HepG2 (cell line): Measurements from ENCODE around the gene HOTAIR. TPM values are rescaled to one million over a fixed set of nuclear protein-coding genes. Genes with fewer than 3 reads are reported as not detected.

Experiments used
- CHCHD3 ChIP-seq: sonication (generic); formaldehyde crosslinking; IDR thresholded peaks from 2 replicates; pipeline ENCODE4 v1.8.0; 2022; ENCODE audit warnings: mild to moderate bottlenecking, missing genetic modification reagents, moderate library complexity
- EEA1 ChIP-seq: sonication (generic); formaldehyde crosslinking; IDR thresholded peaks from 2 replicates; pipeline ENCODE4 v1.5.1; 2020; ENCODE audit warnings: mild to moderate bottlenecking, missing genetic modification reagents, borderline replicate concordance
- MAFF ChIP-seq: IDR thresholded peaks from 2 replicates; pipeline ENCODE4 v1.6.1; 2011; ENCODE audit warnings: low read depth, low read length, improper control_type of control experiment
- NR2C2 ChIP-seq: sonication (generic); formaldehyde crosslinking; IDR thresholded peaks from 2 replicates; pipeline ENCODE4 v1.4.0; 2020; ENCODE audit warnings: missing genetic modification reagents, mild to moderate bottlenecking, moderate library complexity, borderline replicate concordance
- SNAPC2 ChIP-seq: sonication (generic); formaldehyde crosslinking; IDR thresholded peaks from 2 replicates; pipeline ENCODE4 v1.8.1; 2022; ENCODE audit warnings: mild to moderate bottlenecking, missing genetic modification reagents
- ZNF569 ChIP-seq: sonication (generic); formaldehyde crosslinking; IDR thresholded peaks from 2 replicates; pipeline ENCODE4 v1.5.0; 2020; ENCODE audit warnings: mild to moderate bottlenecking, missing genetic modification reagents, moderate library complexity, borderline replicate concordance
- ZNF629 ChIP-seq: sonication (generic); formaldehyde crosslinking; conservative IDR thresholded peaks from 2 replicates; pipeline ENCODE4 v1.5.0; 2020; ENCODE audit warnings: missing genetic modification reagents
- ZSCAN12 ChIP-seq: sonication (generic); formaldehyde crosslinking; IDR thresholded peaks from 2 replicates; pipeline ENCODE4 v1.9.0; 2021; ENCODE audit warnings: mild to moderate bottlenecking, missing genetic modification reagents
- polyA plus RNA-seq, 8 experiments: library from polyadenylated mRNA; depleted of rRNA in 3 of 8; stranded (reverse) in 7 of 8; unstranded in 1 of 8; fragments of >200 nt; fragmentation: Illumina TruSeq in 4 of 8; extraction: Trizol in 4 of 8; gene quantifications; 2 replicates each; pipeline versions ENCODE4 v1.2.1 to v1.2.3, GENCODE V29; 2011 to 2016; ENCODE audit warnings: low read depth in 4 of 8, missing spikeins in 1 of 8, mixed read lengths in 1 of 8; ENCODE audit not compliant: insufficient read depth in 1 of 8
- total RNA-seq, 5 experiments: library from RNA; depleted of rRNA; stranded (reverse); fragments of >200 nt; fragmentation: Illumina TruSeq; extraction: Trizol; gene quantifications; 2 replicates each; pipeline ENCODE4 v1.2.3, GENCODE V29; 2016; ENCODE audit warnings: low read depth in 1 of 5
- TF ChIP-seq, protein P1 (sequence below): sonication (generic); formaldehyde crosslinking; IDR thresholded peaks from 2 replicates; pipeline ENCODE4 v1.5.0; 2020; ENCODE audit warnings: mild to moderate bottlenecking, missing genetic modification reagents
- TF ChIP-seq, protein P2 (sequence below): sonication (generic); formaldehyde crosslinking; IDR thresholded peaks from 2 replicates; pipeline ENCODE4 v1.4.0; 2020; ENCODE audit warnings: mild to moderate bottlenecking, missing genetic modification reagents, borderline replicate concordance
- TF ChIP-seq, protein P3 (sequence below): sonication (generic); formaldehyde crosslinking; IDR thresholded peaks from 2 replicates; pipeline ENCODE4 v1.9.0; 2021; ENCODE audit warnings: missing genetic modification reagents, borderline replicate concordance
- TF ChIP-seq, protein P4 (sequence below): sonication (generic); formaldehyde crosslinking; IDR thresholded peaks from 2 replicates; pipeline ENCODE4 v1.5.1; 2020; ENCODE audit warnings: mild to moderate bottlenecking, moderate library complexity, missing genetic modification reagents
- TF ChIP-seq, protein P5 (sequence below): sonication (generic); formaldehyde crosslinking; IDR thresholded peaks from 2 replicates; pipeline ENCODE4 v1.4.0; 2020; ENCODE audit warnings: missing genetic modification reagents
- TF ChIP-seq, protein P6 (sequence below): sonication (generic); formaldehyde crosslinking; IDR thresholded peaks from 2 replicates; pipeline ENCODE4 v1.5.0; 2020; ENCODE audit warnings: missing genetic modification reagents
- TF ChIP-seq, protein P7 (sequence below): sonication (generic); formaldehyde crosslinking; IDR thresholded peaks from 2 replicates; pipeline ENCODE4 v1.4.0; 2020; ENCODE audit warnings: mild to moderate bottlenecking, low read depth, missing genetic modification reagents

HOTAIR gene
- total and polyA plus RNA-seq, 2 of the 13 experiments (the other 11 are each of a cell fraction or from before 2014, with no cell fraction given), result not detected

DNA sequence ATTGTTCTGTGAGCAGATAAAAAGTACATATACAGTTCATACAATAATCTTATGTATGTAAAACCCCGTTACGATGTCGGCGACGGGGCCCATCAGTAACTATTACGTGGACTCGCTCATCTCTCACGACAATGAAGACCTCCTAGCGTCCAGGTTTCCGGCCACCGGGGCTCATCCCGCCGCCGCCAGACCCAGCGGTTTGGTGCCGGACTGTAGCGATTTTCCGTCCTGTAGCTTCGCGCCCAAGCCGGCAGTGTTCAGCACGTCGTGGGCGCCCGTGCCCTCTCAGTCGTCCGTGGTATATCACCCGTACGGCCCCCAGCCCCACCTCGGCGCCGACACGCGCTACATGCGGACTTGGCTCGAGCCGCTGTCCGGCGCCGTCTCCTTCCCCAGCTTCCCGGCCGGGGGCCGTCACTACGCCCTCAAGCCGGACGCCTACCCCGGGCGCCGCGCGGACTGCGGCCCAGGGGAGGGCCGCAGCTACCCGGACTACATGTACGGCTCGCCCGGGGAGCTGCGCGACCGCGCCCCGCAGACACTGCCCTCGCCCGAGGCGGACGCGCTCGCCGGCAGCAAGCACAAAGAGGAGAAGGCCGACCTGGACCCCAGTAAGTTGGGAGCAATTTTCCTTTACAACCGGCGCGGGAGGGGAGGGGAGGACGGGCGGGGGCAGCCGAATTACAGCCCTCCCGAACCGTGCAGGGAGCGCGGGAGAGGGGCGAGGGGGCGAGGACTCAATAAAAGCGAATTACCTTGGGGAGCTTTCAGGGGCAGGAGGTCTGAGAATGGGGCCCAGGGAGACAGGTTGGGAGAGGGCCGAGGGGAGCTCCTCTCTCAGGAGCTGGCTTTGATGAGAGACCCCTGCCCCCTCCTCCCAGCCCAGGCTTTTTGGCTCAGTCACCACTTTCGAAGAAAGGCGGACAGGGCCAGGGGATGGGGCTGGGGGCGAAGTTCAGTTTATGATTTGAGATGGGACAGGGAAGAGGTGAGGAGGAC, 25.7 kb upstream of the HOTAIR start, which contains the start of gene HOXC9 (continued):
- TF ChIP-seq, protein P1, sequence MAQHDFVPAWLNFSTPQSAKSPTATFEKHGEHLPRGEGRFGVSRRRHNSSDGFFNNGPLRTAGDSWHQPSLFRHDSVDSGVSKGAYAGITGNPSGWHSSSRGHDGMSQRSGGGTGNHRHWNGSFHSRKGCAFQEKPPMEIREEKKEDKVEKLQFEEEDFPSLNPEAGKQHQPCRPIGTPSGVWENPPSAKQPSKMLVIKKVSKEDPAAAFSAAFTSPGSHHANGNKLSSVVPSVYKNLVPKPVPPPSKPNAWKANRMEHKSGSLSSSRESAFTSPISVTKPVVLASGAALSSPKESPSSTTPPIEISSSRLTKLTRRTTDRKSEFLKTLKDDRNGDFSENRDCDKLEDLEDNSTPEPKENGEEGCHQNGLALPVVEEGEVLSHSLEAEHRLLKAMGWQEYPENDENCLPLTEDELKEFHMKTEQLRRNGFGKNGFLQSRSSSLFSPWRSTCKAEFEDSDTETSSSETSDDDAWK, result no peak
- TF ChIP-seq ZNF569 (CRISPR knock-in tag), result no peak
- no peak for TF ChIP-seq ZNF629
- TF ChIP-seq CHCHD3, result no peak
- TF ChIP-seq ZSCAN12 (CRISPR knock-in tag), result no peak
- TF ChIP-seq, protein P2, sequence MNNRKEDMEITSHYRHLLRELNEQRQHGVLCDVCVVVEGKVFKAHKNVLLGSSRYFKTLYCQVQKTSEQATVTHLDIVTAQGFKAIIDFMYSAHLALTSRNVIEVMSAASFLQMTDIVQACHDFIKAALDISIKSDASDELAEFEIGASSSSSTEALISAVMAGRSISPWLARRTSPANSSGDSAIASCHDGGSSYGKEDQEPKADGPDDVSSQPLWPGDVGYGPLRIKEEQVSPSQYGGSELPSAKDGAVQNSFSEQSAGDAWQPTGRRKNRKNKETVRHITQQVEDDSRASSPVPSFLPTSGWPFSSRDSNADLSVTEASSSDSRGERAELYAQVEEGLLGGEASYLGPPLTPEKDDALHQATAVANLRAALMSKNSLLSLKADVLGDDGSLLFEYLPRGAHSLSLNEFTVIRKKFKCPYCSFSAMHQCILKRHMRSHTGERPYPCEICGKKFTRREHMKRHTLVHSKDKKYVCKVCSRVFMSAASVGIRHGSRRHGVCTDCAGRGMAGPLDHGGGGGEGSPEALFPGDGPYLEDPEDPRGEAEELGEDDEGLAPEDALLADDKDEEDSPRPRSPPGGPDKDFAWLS (CRISPR knock-in tag), result no peak
- TF ChIP-seq, protein P3, sequence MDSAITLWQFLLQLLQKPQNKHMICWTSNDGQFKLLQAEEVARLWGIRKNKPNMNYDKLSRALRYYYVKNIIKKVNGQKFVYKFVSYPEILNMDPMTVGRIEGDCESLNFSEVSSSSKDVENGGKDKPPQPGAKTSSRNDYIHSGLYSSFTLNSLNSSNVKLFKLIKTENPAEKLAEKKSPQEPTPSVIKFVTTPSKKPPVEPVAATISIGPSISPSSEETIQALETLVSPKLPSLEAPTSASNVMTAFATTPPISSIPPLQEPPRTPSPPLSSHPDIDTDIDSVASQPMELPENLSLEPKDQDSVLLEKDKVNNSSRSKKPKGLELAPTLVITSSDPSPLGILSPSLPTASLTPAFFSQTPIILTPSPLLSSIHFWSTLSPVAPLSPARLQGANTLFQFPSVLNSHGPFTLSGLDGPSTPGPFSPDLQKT (CRISPR knock-in tag), result 0 out of 2 replicates have a peak, but pooled peaks have one; percentile 24
- TF ChIP-seq, protein P4, sequence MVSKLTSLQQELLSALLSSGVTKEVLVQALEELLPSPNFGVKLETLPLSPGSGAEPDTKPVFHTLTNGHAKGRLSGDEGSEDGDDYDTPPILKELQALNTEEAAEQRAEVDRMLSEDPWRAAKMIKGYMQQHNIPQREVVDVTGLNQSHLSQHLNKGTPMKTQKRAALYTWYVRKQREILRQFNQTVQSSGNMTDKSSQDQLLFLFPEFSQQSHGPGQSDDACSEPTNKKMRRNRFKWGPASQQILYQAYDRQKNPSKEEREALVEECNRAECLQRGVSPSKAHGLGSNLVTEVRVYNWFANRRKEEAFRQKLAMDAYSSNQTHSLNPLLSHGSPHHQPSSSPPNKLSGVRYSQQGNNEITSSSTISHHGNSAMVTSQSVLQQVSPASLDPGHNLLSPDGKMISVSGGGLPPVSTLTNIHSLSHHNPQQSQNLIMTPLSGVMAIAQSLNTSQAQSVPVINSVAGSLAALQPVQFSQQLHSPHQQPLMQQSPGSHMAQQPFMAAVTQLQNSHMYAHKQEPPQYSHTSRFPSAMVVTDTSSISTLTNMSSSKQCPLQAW (CRISPR knock-in tag), result no peak
- no peak for TF ChIP-seq NR2C2 (CRISPR knock-in tag)
- TF ChIP-seq, protein P5, sequence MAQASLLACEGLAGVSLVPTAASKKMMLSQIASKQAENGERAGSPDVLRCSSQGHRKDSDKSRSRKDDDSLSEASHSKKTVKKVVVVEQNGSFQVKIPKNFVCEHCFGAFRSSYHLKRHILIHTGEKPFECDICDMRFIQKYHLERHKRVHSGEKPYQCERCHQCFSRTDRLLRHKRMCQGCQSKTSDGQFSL (CRISPR knock-in tag), result no peak
- TF ChIP-seq, protein P6, sequence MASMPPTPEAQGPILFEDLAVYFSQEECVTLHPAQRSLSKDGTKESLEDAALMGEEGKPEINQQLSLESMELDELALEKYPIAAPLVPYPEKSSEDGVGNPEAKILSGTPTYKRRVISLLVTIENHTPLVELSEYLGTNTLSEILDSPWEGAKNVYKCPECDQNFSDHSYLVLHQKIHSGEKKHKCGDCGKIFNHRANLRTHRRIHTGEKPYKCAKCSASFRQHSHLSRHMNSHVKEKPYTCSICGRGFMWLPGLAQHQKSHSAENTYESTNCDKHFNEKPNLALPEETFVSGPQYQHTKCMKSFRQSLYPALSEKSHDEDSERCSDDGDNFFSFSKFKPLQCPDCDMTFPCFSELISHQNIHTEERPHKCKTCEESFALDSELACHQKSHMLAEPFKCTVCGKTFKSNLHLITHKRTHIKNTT (CRISPR knock-in tag), result no peak
- TF ChIP-seq, protein P7, sequence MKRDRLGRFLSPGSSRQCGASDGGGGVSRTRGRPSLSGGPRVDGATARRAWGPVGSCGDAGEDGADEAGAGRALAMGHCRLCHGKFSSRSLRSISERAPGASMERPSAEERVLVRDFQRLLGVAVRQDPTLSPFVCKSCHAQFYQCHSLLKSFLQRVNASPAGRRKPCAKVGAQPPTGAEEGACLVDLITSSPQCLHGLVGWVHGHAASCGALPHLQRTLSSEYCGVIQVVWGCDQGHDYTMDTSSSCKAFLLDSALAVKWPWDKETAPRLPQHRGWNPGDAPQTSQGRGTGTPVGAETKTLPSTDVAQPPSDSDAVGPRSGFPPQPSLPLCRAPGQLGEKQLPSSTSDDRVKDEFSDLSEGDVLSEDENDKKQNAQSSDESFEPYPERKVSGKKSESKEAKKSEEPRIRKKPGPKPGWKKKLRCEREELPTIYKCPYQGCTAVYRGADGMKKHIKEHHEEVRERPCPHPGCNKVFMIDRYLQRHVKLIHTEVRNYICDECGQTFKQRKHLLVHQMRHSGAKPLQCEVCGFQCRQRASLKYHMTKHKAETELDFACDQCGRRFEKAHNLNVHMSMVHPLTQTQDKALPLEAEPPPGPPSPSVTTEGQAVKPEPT (CRISPR knock-in tag), result no peak
- TF ChIP-seq MAFF, result no peak
- peak; percentile 64 for TF ChIP-seq EEA1 (CRISPR knock-in tag)
- TF ChIP-seq SNAPC2, result no peak
